OCI-LY7 (cell line): ENCODE data around the gene C17orf113.

ENCODE experiments used
- CTCF ChIP-seq: fragments of 200-600 bp; sonication (generic); conservative IDR thresholded peaks from 2 replicates; pipeline ENCODE4 v1.5.1; 2014; ENCODE audit warnings: mild to moderate bottlenecking, antibody characterized with exemption, low read length, moderate library complexity, mixed read lengths
- EZH2phosphoT487 ChIP-seq: fragments of 200-600 bp; sonication (generic); IDR thresholded peaks from 2 replicates; pipeline ENCODE4 v1.6.1; 2018; ENCODE audit warnings: low read depth, borderline replicate concordance, mild to moderate bottlenecking, mixed run types, antibody characterized with exemption, low read length, moderate library complexity, mixed read lengths

GRCh38 chr17:42067371-42068091, 17.1 kb upstream of the C17orf113 start:
- TF ChIP-seq CTCF = peak; percentile 99
- no peak for TF ChIP-seq EZH2phosphoT487
